Ishikawa (cell line): Measurements from ENCODE around the gene SCD5.

Experiments
- CEBPB ChIP-seq: IDR thresholded peaks from 2 replicates; pipeline ENCODE4 v1.6.1; 2012
- CREB1 ChIP-seq: IDR thresholded peaks from 2 replicates; pipeline ENCODE4 v1.6.1; 2012; ENCODE audit warnings: low read depth
- EGR1 ChIP-seq: IDR thresholded peaks from 2 replicates; pipeline ENCODE4 v1.6.1; 2012
- EP300 ChIP-seq: IDR thresholded peaks from 2 replicates; pipeline ENCODE4 v1.6.1; 2012; ENCODE audit warnings: borderline replicate concordance
- FOXM1 ChIP-seq: IDR thresholded peaks from 2 replicates; pipeline ENCODE4 v1.6.1; 2012; ENCODE audit warnings: low read depth, borderline replicate concordance
- NFIC ChIP-seq: IDR thresholded peaks from 2 replicates; pipeline ENCODE4 v1.6.1; 2012
- RAD21 ChIP-seq: IDR thresholded peaks from 2 replicates; pipeline ENCODE4 v1.6.1; 2012; ENCODE audit warnings: low read depth
- TAF1 ChIP-seq: IDR thresholded peaks from 2 replicates; pipeline ENCODE4 v1.6.1; 2012; ENCODE audit warnings: low read depth, mild to moderate bottlenecking
- TCF12 ChIP-seq: IDR thresholded peaks from 2 replicates; pipeline ENCODE4 v1.6.1; 2012; ENCODE audit warnings: low read depth
- TEAD4 ChIP-seq: IDR thresholded peaks from 2 replicates; pipeline ENCODE4 v1.6.1; 2012
- YY1 ChIP-seq: IDR thresholded peaks from 2 replicates; pipeline ENCODE4 v1.6.1; 2012; ENCODE audit warnings: low read depth
- ZBTB7A ChIP-seq: IDR thresholded peaks from 2 replicates; pipeline ENCODE4 v1.6.1; 2012; ENCODE audit warnings: low read depth
- TF ChIP-seq, protein P1 (sequence below): IDR thresholded peaks from 2 replicates; pipeline ENCODE4 v1.6.1; 2012; ENCODE audit warnings: low read depth, mild to moderate bottlenecking
- TF ChIP-seq, protein P2 (sequence below): IDR thresholded peaks from 2 replicates; pipeline ENCODE4 v1.6.1; 2012
- TF ChIP-seq, protein P3 (sequence below): IDR thresholded peaks from 2 replicates; pipeline ENCODE4 v1.6.1; 2012

Gene SCD5

DNA sequence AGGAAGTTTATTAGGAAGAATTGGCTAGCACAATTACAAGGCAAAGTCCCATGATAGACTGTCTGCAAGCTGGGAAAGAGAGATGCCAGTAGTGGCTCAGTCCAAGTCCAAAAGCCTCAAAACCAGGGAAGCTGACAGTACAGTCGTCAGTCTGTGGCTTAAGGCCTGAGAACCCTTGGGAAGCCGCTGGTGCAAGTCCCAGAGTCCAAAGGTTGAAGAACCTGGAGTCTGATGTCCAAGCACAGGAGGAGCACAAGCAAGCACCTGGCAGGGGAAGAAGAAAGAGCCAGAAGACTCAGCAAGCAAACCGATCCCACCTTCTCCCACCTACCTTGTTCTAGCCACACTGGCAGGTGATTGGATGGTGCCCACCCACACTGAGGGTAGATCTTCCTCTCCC, 185.5 kb downstream of the SCD5 start:
- TF ChIP-seq RAD21 (no peak), ZBTB7A (no peak), EP300 (no peak), YY1 (no peak), TEAD4 (no peak), TCF12 (no peak), CREB1 (no peak), NFIC (no peak), FOXM1 (no peak), CEBPB (no peak), EGR1 (no peak), TAF1 (no peak)
- TF ChIP-seq, protein P1, sequence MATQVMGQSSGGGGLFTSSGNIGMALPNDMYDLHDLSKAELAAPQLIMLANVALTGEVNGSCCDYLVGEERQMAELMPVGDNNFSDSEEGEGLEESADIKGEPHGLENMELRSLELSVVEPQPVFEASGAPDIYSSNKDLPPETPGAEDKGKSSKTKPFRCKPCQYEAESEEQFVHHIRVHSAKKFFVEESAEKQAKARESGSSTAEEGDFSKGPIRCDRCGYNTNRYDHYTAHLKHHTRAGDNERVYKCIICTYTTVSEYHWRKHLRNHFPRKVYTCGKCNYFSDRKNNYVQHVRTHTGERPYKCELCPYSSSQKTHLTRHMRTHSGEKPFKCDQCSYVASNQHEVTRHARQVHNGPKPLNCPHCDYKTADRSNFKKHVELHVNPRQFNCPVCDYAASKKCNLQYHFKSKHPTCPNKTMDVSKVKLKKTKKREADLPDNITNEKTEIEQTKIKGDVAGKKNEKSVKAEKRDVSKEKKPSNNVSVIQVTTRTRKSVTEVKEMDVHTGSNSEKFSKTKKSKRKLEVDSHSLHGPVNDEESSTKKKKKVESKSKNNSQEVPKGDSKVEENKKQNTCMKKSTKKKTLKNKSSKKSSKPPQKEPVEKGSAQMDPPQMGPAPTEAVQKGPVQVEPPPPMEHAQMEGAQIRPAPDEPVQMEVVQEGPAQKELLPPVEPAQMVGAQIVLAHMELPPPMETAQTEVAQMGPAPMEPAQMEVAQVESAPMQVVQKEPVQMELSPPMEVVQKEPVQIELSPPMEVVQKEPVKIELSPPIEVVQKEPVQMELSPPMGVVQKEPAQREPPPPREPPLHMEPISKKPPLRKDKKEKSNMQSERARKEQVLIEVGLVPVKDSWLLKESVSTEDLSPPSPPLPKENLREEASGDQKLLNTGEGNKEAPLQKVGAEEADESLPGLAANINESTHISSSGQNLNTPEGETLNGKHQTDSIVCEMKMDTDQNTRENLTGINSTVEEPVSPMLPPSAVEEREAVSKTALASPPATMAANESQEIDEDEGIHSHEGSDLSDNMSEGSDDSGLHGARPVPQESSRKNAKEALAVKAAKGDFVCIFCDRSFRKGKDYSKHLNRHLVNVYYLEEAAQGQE: no peak
- TF ChIP-seq, protein P2, sequence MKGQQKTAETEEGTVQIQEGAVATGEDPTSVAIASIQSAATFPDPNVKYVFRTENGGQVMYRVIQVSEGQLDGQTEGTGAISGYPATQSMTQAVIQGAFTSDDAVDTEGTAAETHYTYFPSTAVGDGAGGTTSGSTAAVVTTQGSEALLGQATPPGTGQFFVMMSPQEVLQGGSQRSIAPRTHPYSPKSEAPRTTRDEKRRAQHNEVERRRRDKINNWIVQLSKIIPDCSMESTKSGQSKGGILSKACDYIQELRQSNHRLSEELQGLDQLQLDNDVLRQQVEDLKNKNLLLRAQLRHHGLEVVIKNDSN: no peak
- TF ChIP-seq, protein P3, sequence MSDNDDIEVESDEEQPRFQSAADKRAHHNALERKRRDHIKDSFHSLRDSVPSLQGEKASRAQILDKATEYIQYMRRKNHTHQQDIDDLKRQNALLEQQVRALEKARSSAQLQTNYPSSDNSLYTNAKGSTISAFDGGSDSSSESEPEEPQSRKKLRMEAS: no peak

DNA sequence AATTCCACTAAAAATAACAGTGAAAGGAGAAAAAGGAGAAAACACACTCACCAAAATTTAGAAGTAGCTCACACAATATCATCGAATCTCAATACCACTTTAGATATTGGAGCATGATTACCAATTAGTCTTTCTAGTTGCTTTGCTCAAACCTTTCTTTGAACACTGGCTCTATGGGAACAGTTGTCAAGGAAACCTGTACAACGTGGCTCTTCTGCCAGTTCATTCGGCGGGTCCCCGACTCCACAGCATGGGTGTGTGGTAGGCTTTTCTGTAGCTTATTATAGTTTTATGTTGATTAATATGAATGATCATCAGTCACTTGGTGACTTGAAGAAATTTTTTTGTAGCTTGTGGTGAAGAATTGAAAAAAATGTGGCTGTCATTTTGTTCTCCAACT, 186.6 kb downstream of the SCD5 start:
- TF ChIP-seq NFIC: no peak
- TF ChIP-seq, protein P3: no peak
- TF ChIP-seq EP300: no peak
- TF ChIP-seq, protein P1: no peak
- no peak for TF ChIP-seq TCF12
- TF ChIP-seq TEAD4: no peak
- TF ChIP-seq TAF1: no peak
- TF ChIP-seq CREB1: no peak
- TF ChIP-seq YY1: no peak

DNA sequence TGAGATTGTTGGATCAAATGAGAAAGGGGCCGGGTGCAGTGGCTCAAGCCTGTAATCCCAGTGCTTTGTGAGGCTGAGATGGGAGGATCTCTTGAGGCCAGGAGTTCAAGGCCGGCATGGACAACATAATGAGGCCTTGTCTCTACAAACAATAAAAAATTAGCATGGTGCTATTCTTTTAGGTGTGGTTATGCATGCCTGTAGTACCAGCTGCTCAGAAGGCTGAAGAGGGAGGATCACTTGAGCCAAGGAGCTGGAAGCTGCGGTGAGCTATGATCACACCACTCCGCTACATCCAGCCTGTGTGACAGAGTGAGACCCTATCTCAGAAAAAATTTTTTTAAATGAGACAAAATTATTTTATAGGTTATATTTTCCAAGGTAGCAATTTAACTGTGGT, 187.1 kb downstream of the SCD5 start:
- TF ChIP-seq TCF12 (no peak), ZBTB7A (no peak), EP300 (no peak), CREB1 (no peak), FOXM1 (no peak), RAD21 (no peak), TAF1 (no peak), TEAD4 (no peak), NFIC (no peak), EGR1 (no peak), CEBPB (no peak)
- TF ChIP-seq, protein P3: no peak
- TF ChIP-seq, protein P1: no peak
- TF ChIP-seq, protein P2: no peak

DNA sequence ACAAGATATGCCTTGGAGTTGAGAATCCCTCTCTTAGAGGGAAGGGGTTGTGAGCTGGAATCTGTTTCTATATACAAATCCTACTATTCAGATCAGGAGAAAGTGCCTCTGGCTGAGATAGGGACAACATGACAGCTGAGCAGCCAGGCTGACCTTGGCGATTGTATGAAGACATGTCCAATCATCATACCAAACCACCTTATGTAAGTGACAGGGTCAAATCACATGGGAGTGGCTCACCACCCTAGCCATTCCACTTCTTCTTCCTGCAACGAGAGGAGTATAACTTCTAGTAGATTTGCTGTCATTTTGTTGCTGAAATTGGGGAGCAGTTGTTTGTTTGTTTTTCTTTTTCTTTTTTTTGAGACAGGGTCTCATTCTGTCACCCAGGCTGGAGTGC, 188.6 kb downstream of the SCD5 start:
- TF ChIP-seq TCF12 (no peak), TAF1 (no peak), RAD21 (no peak), EP300 (no peak), TEAD4 (no peak), ZBTB7A (no peak), FOXM1 (no peak), CEBPB (no peak)
- TF ChIP-seq, protein P1: no peak
